Heart left ventricle (tissue), 16 donors: Measurements from ENCODE around the gene GATAD2A. TPM values are rescaled to one million over a fixed set of nuclear protein-coding genes. Genes with fewer than 3 reads are reported as not detected.
A peak's percentile ranks its signal among the peaks of the same experiment; 100 is the strongest.

Source experiments
- ATAC-seq, 4 donors: fragments of 200-7000 bp; cut with Tn5 transposase; one replicate each; pipeline ENCODE4 v1.9.1; 2020 to 2022; ENCODE audit warnings: moderate library complexity in 4 of 4, mild to moderate bottlenecking in 3 of 4, moderate number of reproducible peaks in 1 of 4
- DNase-seq, 5 donors: peaks; one replicate each; pipeline ENCODE4 v3.0.0-alpha.2; 2020
- H3K27ac ChIP-seq, 12 donors: fragments of 200-600 bp; sonication (generic) in 4 of 12; one replicate each; pipeline versions ENCODE4 v1.5.0 to v1.8.0; 2016 to 2022; ENCODE audit warnings: mild to moderate bottlenecking in 2 of 12
- H3K27me3 ChIP-seq, 9 donors: fragments of 200-600 bp; sonication (generic) in 2 of 9; one replicate each; pipeline versions ENCODE4 v1.5.1 to v1.8.0; 2016 to 2022; ENCODE audit warnings: mild to moderate bottlenecking in 3 of 9
- H3K36me3 ChIP-seq, 9 donors: fragments of 200-600 bp; sonication (generic) in 2 of 9; one replicate each; pipeline versions ENCODE4 v1.5.0 to v1.8.0; 2018 to 2022; ENCODE audit warnings: mild to moderate bottlenecking in 2 of 9
- H3K4me1 ChIP-seq, 12 donors: fragments of 200-600 bp; sonication (generic) in 4 of 12; one replicate each; pipeline versions ENCODE4 v1.5.0 to v1.8.0; 2016 to 2022; ENCODE audit warnings: mild to moderate bottlenecking in 3 of 12
- H3K4me3 ChIP-seq, 12 donors: fragments of 200-600 bp; sonication (generic) in 4 of 12; one replicate each; pipeline versions ENCODE4 v1.5.0 to v1.8.0; 2017 to 2022; ENCODE audit warnings: mild to moderate bottlenecking in 9 of 12, moderate library complexity in 4 of 12
- H3K9me3 ChIP-seq, 12 donors: fragments of 200-600 bp; sonication (generic) in 4 of 12; one replicate each; pipeline versions ENCODE4 v1.5.0 to v1.8.0; 2016 to 2022; ENCODE audit warnings: mild to moderate bottlenecking in 1 of 12
- CTCF ChIP-seq, 12 donors: fragments of 200-600 bp; sonication (generic) in 4 of 12; IDR thresholded peaks; one replicate each; pipeline versions ENCODE4 v1.5.0 to v1.8.0; 2018 to 2022; ENCODE audit warnings: antibody characterized with exemption in 12 of 12, mild to moderate bottlenecking in 5 of 12
- POLR2A ChIP-seq, 2 donors: fragments of 450-650 bp; IDR thresholded peaks; one replicate each; pipeline ENCODE4 v1.6.1; 2017; ENCODE audit warnings: antibody characterized with exemption in 2 of 2, mild to moderate bottlenecking in 2 of 2, moderate library complexity in 2 of 2
- WGBS, 4 donors: extraction: QIAGEN DNeasy Blood & Tissue Kit in 2 of 4; methylation state at CpG; one replicate each; pipeline versions ENCODE4 v1.1.5 to v1.1.7; 2013 to 2018; 5-methylcytosine and 5-hydroxymethylcytosine counted together
- intact Hi-C, 10 donors: fragments of 100-400 bp; cut with DNase I; formaldehyde crosslinking; loops; one replicate each; pipeline versions ENCODE4 v1.11.1 to v1.14.2; 2022
- polyA plus RNA-seq, 2 donors: library from polyadenylated mRNA; stranded (reverse); fragments of 200-250 nt; gene quantifications; one replicate each; pipeline ENCODE4 v1.2.3, GENCODE V29; 2013
- total RNA-seq, 9 donors: library from RNA; depleted of rRNA in 2 of 9; stranded (reverse); fragments of >200 nt in 2 of 9; fragmentation: NEBNext Ultra II Directional in 3 of 9; extraction: Animal tissue kit (Norgen Biotek cat#: 25700) in 3 of 9; gene quantifications; one replicate each; pipeline versions ENCODE4 v1.1.0 to v1.2.4, GENCODE V29; 2016 to 2023
- donor health status: ischemic (EF 13 %, LVEDD 7.1; RV severe dilation, severe dysfunction).
- donor health status: healthy with polysubstance abuse.
- donor health status: DM: no; HTN: yes; CAD: no.
- donor health status: DM: no; HTN: no; CAD: no.
- donor health status: ischemic (EF 25% LVEDD 6.9; RV normal size, moderate dysfunction).
- donor health status: ischemic (EF 25% LVEDD 5.7; RV mildly dilated, moderate dysfunction).
- donor health status: healthy.
- donor health status: DM: yes; HTN: yes; CAD: no.
- donor health status: ischemic (EF 35%, LVEDD 5.7; RV mildly dilated, moderate dysfunction).
- donor health status: nonischemic (EF 11% LVEDD 7.7; RV severe dilation, severe dysfunction).
- donor health status: DM: yes; HTN: yes; CAD: no.
- donor health status: PGD.
- donor health status: ischemic (EF 29% LVEDD 5.4; RV normal size, mild dysfunction).
- donor health status: nonischemic (EF 23%, LVEDD 6.1; RV moderate dilation, normal function).

The GATAD2A gene
- total and polyA plus RNA-seq, 11 donors, result 7.5 to 49.5 (median 30.5) TPM

GRCh38 chr19:19385131-19385895, 20.2 kb upstream of the GATAD2A start:
- Histone ChIP-seq H3K36me3 (peaks cover 0 to 3% (median 0%) of the 10 kb centered on the region in 9 donors), H3K9me3 (no peaks in the 10 kb centered on the region), H3K27me3 (no peaks in the 10 kb centered on the region), H3K4me1 (peaks cover 7 to 66% (median 41%) of the 10 kb centered on the region in 12 donors), H3K4me3 (peak overlapping the region; percentile 36 to 97 (median 88)), H3K27ac (peak overlapping the region; percentile 14 to 90 (median 85))
- intact Hi-C loops, result loop anchor here in 2 of 10 donors (1.0 to 5.0 kb wide), 2 partner anchors 20 to 102 kb away; partner anchors contain the start of gene GATAD2A (in 1 of the 2)
- TF ChIP-seq POLR2A (IDR thresholded peaks at IDR 0.05), result peak in 1 of 2 donors; percentile 80
- peak in 8 of 12 donors; percentile 6 to 49 (median 28) for TF ChIP-seq CTCF (IDR thresholded peaks at IDR 0.05)
- DNase-seq, result peak; percentile 100
- WGBS, 4 donors, result 0 to 1% (median 0%) methylated on average over 21 to 75 of the region's 75 CpGs
- ATAC-seq, result peak; percentile 98 to 99 (median 99)

GRCh38 chr19:19385896-19386869, 19.3 kb upstream of the GATAD2A start:
- Histone ChIP-seq H3K4me1 (peaks cover 7 to 67% (median 46%) of the 10 kb centered on the region in 12 donors), H3K4me3 (peak overlapping the region; percentile 68 to 97 (median 88))
- ATAC-seq, result no peak

GRCh38 chr19:19387108-19387507, 18.4 kb upstream of the GATAD2A start:
- no peak for ATAC-seq
- H3K4me3 ChIP-seq, result peak overlapping the region in 10 of 12 donors; percentile 68 to 97 (median 90)
- WGBS, 4 donors, result 79 to 84% (median 81%) methylated on average over 5 of the region's 5 CpGs
- peaks cover 0 to 5% (median 0%) of the 10 kb centered on the region in 9 donors for H3K36me3 ChIP-seq
- no peak for DNase-seq
- intact Hi-C loops, result loop anchor here in 1 of 10 donors (5.0 kb wide), 1 partner anchor 100 kb away; no protein-coding TSS in a partner anchor
- H3K27me3 ChIP-seq, result no peaks in the 10 kb centered on the region
- peaks cover 7 to 70% (median 54%) of the 10 kb centered on the region in 12 donors for H3K4me1 ChIP-seq
- H3K27ac ChIP-seq, result peak overlapping the region in 9 of 12 donors; percentile 71 to 90 (median 83)
- no peaks in the 10 kb centered on the region for H3K9me3 ChIP-seq
- no peak for TF ChIP-seq POLR2A (IDR thresholded peaks at IDR 0.05)
- no peak for TF ChIP-seq CTCF (IDR thresholded peaks at IDR 0.05)

More at GRCh38 chr19:19385896-19386869, 19.3 kb upstream of the GATAD2A start:
- 2 to 8% (median 3%) methylated on average over 25 to 75 of the region's 75 CpGs for WGBS, 4 donors
- intact Hi-C loops, result loop anchor here in 2 of 10 donors (1.0 to 5.0 kb wide), 2 partner anchors 19 to 101 kb away; partner anchors contain the start of gene GATAD2A (in 1 of the 2)
- no peaks in the 10 kb centered on the region for H3K27me3 ChIP-seq
- H3K36me3 ChIP-seq, result peaks cover 0 to 5% (median 0%) of the 10 kb centered on the region in 9 donors
- TF ChIP-seq CTCF (IDR thresholded peaks at IDR 0.05), result peak in 2 of 12 donors; percentile 16 to 20
- TF ChIP-seq POLR2A (IDR thresholded peaks at IDR 0.05), result no peak
- peak overlapping the region in 11 of 12 donors; percentile 71 to 90 (median 84) for H3K27ac ChIP-seq
- DNase-seq, result peak in 1 of 5 donors; percentile 55
- no peaks in the 10 kb centered on the region for H3K9me3 ChIP-seq
